H1 (cell line): ENCODE data around the gene NAA38. TPM values are rescaled to one million over a fixed set of nuclear protein-coding genes. Genes with fewer than 3 reads are reported as not detected.

ENCODE experiments used
- BCL11A ChIP-seq, 2 experiments: IDR thresholded peaks; one replicate each; pipeline ENCODE4 v1.6.1; 2011; ENCODE audit warnings: low read depth in 2 of 2, low read length in 2 of 2, mild to moderate bottlenecking in 2 of 2
- BRCA1 ChIP-seq: IDR thresholded peaks from 2 replicates; pipeline ENCODE4 v1.6.1; 2012; ENCODE audit warnings: low read depth, low read length, improper control_type of control experiment
- CTBP2 ChIP-seq: IDR thresholded peaks from 2 replicates; pipeline ENCODE4 v1.7.0; 2011; ENCODE audit warnings: borderline replicate concordance, mild to moderate bottlenecking, moderate library complexity, mixed read lengths, low read length; ENCODE audit not compliant: insufficient read depth, insufficient read length
- E2F6 ChIP-seq: IDR thresholded peaks from 2 replicates; pipeline ENCODE4 v1.6.1; 2012; ENCODE audit warnings: inconsistent platforms
- GTF2F1 ChIP-seq: IDR thresholded peaks from 2 replicates; pipeline ENCODE4 v1.6.1; 2012; ENCODE audit warnings: low read depth, low read length, improper control_type of control experiment, borderline replicate concordance
- KDM4A ChIP-seq: IDR thresholded peaks from one replicate; pipeline ENCODE4 v1.7.1; 2012; ENCODE audit warnings: low read depth, mild to moderate bottlenecking, moderate library complexity, low read length, inconsistent platforms; ENCODE audit not compliant: severe bottlenecking
- MAX ChIP-seq: IDR thresholded peaks from 2 replicates; pipeline ENCODE4 v1.6.1; 2012; ENCODE audit warnings: inconsistent platforms
- NRF1 ChIP-seq: IDR thresholded peaks from 2 replicates; pipeline ENCODE4 v1.6.1; 2011; ENCODE audit warnings: mild to moderate bottlenecking, low read depth, low read length, improper control_type of control experiment
- POLR2A ChIP-seq, 2 experiments: IDR thresholded peaks; 1 replicate in 1 of 2; 2 replicates in 1 of 2; pipeline ENCODE4 v1.6.1; 2011; ENCODE audit warnings: low read depth in 2 of 2, low read length in 2 of 2, mild to moderate bottlenecking in 2 of 2; ENCODE audit errors: control extremely low read depth in 1 of 2
- RNF2 ChIP-seq: fragments of 200-900, 300-1000 bp; sonication (generic); IDR thresholded peaks from 2 replicates; pipeline ENCODE4 v1.7.1; 2016; ENCODE audit warnings: borderline replicate concordance, low read depth, mild to moderate bottlenecking, antibody characterized with exemption, low read length; ENCODE audit not compliant: poor library complexity, severe bottlenecking; ENCODE audit errors: missing control alignments
- SP4 ChIP-seq: IDR thresholded peaks from 2 replicates; pipeline ENCODE4 v1.6.1; 2012; ENCODE audit warnings: low read length, inconsistent platforms
- SRF ChIP-seq: IDR thresholded peaks from 2 replicates; pipeline ENCODE4 v1.6.1; 2011; ENCODE audit warnings: mild to moderate bottlenecking, low read depth, low read length, moderate library complexity
- TAF1 ChIP-seq: IDR thresholded peaks from 2 replicates; pipeline ENCODE4 v1.6.1; 2011; ENCODE audit warnings: mild to moderate bottlenecking, low read depth, low read length
- polyA plus RNA-seq, 7 experiments: library from polyadenylated mRNA; depleted of rRNA in 3 of 7; stranded (reverse) in 5 of 7; unstranded in 2 of 7; fragments of >200 nt in 5 of 7; fragments of 200-250 nt in 2 of 7; gene quantifications; 1 replicate in 5 of 7; 2 replicates in 1 of 7; 4 replicates in 1 of 7; pipeline versions ENCODE4 v1.2.1 to v1.2.3, GENCODE V29; 2011 to 2013; ENCODE audit warnings: missing spikeins in 2 of 7, mixed read lengths in 2 of 7
- total RNA-seq: library from RNA; stranded (reverse); fragmentation: NEBNext Ultra II Directional; extraction: Animal tissue kit (Norgen Biotek cat#: 25700); gene quantifications from 2 replicates; pipeline ENCODE4 v1.2.1, GENCODE V29; 2021

Gene NAA38
- total and polyA plus RNA-seq, 2 of the 8 experiments (the other 6 are each of a cell fraction or from before 2014, with no cell fraction given): 30.2 to 109 TPM

- no peak for TF ChIP-seq TAF1
- TF ChIP-seq MAX: peak; percentile 74
- TF ChIP-seq RNF2: no peak
- TF ChIP-seq GTF2F1: peak; percentile 42; the same call in 1 of the 2 replicates
- no peak for TF ChIP-seq BCL11A (IDR thresholded peaks at IDR 0.05; ENCODE audit: low read depth in 2 of 2, low read length in 2 of 2)
- TF ChIP-seq KDM4A: peak; percentile 27
- no peak for TF ChIP-seq NRF1
- no peak for TF ChIP-seq CTBP2
- TF ChIP-seq E2F6: peak; percentile 59
- TF ChIP-seq BRCA1: no peak
- no peak for TF ChIP-seq SRF
- 0 out of 2 replicates have a peak, but pooled peaks have one; percentile 21 for TF ChIP-seq SP4
- peak in 1 of 2 experiments; percentile 28; a peak in 2 of 3 replicates for TF ChIP-seq POLR2A (IDR thresholded peaks at IDR 0.05; ENCODE audit: control extremely low read depth in 1 of 2, low read depth in 2 of 2, low read length in 2 of 2)
- TF ChIP-seq, all 59 proteins: peak for 19
Observed at GRCh38 chr17:7857713-7858521, 558 bp upstream of the NAA38 start, which contains the start of gene CYB5D1 (continued).
